Coronary artery (tissue), 2 donors: ENCODE data around the gene PCF11.

Source experiments
- DNase-seq: peaks from one replicate; pipeline ENCODE4 v3.0.0-alpha.2; 2017; ENCODE audit warnings: low spot score
- H3K27ac ChIP-seq, 2 donors: fragments of 200-600 bp; sonication (generic); one replicate each; pipeline ENCODE4 v1.5.1; 2016 to 2019
- H3K4me3 ChIP-seq: fragments of 200-600 bp; sonication (generic); 2 replicates; pipeline ENCODE4 v1.5.1; 2016; ENCODE audit warnings: mild to moderate bottlenecking, moderate library complexity
- TF ChIP-seq, protein P1 (sequence below): fragments of 200-600 bp; sonication (generic); IDR thresholded peaks from one replicate; pipeline ENCODE4 v1.5.1; 2019; ENCODE audit warnings: antibody characterized with exemption

PCF11 gene, protein sequence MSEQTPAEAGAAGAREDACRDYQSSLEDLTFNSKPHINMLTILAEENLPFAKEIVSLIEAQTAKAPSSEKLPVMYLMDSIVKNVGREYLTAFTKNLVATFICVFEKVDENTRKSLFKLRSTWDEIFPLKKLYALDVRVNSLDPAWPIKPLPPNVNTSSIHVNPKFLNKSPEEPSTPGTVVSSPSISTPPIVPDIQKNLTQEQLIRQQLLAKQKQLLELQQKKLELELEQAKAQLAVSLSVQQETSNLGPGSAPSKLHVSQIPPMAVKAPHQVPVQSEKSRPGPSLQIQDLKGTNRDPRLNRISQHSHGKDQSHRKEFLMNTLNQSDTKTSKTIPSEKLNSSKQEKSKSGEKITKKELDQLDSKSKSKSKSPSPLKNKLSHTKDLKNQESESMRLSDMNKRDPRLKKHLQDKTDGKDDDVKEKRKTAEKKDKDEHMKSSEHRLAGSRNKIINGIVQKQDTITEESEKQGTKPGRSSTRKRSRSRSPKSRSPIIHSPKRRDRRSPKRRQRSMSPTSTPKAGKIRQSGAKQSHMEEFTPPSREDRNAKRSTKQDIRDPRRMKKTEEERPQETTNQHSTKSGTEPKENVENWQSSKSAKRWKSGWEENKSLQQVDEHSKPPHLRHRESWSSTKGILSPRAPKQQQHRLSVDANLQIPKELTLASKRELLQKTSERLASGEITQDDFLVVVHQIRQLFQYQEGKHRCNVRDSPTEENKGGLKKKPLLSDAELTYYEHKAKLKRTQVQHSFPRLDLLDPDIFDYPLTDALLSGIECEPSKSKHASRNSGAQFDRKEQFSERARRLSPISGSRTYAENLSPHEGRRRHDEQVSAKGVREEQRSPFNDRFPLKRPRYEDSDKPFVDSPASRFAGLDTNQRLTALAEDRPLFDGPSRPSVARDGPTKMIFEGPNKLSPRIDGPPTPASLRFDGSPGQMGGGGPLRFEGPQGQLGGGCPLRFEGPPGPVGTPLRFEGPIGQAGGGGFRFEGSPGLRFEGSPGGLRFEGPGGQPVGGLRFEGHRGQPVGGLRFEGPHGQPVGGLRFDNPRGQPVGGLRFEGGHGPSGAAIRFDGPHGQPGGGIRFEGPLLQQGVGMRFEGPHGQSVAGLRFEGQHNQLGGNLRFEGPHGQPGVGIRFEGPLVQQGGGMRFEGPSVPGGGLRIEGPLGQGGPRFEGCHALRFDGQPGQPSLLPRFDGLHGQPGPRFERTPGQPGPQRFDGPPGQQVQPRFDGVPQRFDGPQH (N-terminal part only)

DNA sequence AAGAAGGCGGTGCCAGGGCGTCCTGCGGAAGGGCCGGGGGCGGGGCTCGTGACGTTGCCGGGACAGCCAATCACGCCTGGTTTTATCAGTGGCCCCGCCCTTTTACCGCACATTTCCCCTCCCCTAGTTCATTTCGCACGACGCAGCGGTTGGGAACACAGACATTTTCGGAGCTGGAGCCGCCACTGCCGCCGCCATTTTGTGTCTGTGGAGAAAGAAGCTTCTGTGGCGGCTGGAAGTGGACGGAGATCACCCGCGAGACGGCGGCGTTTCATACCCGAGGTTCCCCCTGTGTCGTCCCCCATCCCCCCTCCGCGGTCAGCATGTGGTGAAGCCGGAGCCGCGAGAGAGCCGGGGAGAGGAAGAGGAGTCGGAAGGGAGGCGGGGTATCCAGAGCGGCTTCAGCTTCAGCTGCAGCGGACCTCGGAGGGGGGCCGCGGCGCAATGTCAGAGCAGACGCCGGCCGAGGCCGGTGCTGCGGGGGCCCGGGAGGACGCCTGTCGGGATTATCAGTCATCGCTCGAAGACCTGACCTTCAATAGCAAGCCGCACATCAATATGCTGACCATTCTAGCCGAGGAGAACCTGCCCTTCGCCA is at the start of gene PCF11:
PCF11 (plus strand) TSS at position 136 of the 598 bp plus-strand sequence; CDS start at position 445, 309 bp downstream.
- peak within 1 kb of the TSS; percentile 97 for H3K4me3 ChIP-seq
- peak within 1 kb of the TSS; percentile 100 for H3K27ac ChIP-seq
- TF ChIP-seq, protein P1, sequence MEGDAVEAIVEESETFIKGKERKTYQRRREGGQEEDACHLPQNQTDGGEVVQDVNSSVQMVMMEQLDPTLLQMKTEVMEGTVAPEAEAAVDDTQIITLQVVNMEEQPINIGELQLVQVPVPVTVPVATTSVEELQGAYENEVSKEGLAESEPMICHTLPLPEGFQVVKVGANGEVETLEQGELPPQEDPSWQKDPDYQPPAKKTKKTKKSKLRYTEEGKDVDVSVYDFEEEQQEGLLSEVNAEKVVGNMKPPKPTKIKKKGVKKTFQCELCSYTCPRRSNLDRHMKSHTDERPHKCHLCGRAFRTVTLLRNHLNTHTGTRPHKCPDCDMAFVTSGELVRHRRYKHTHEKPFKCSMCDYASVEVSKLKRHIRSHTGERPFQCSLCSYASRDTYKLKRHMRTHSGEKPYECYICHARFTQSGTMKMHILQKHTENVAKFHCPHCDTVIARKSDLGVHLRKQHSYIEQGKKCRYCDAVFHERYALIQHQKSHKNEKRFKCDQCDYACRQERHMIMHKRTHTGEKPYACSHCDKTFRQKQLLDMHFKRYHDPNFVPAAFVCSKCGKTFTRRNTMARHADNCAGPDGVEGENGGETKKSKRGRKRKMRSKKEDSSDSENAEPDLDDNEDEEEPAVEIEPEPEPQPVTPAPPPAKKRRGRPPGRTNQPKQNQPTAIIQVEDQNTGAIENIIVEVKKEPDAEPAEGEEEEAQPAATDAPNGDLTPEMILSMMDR: no peak
- no peak for DNase-seq

DNA sequence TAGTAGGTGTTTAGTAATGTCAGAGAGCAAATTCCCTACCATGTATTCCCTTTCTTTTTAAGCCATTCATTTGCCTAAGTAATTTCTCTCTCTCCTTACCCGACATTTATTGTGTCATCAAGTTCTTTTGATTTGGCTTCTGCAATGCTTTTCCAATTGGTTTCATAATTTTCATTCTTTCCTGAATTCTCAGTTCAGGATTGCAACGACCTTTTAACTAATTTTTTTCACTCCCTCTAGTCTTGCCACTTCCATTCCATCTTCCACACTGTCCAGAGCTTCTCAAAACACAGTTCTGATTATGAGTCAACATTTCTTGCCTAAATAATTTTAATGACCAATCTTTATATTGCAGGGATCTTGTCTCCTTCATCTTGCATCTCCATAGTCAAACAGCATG is 44.0 kb upstream of the PCF11 start:
- TF ChIP-seq, protein P1: no peak
- no peak overlapping the region for H3K27ac ChIP-seq
- no peak for DNase-seq
- no peak overlapping the region for H3K4me3 ChIP-seq

DNA sequence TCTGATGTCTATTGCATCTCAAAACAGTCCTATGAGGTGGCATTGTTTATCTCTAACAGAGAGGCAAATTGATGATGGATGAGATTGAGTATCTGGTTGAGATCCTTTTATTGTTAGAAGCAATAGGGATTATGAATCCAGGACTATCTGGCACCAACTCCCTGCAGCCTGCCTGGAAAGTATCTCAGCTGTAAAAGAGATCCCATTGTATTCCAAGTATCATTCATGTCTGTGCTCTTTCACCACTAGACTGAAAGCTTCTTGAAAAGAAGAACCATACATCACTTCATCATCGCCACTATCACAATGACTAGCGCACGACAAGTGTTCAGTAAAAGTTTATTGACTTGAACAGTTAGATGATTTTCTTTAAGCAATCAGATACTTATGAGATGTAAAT is 41.9 kb upstream of the PCF11 start:
- TF ChIP-seq, protein P1: no peak
- Histone ChIP-seq H3K4me3 (no peak overlapping the region), H3K27ac (no peak overlapping the region)
- DNase-seq: no peak

DNA sequence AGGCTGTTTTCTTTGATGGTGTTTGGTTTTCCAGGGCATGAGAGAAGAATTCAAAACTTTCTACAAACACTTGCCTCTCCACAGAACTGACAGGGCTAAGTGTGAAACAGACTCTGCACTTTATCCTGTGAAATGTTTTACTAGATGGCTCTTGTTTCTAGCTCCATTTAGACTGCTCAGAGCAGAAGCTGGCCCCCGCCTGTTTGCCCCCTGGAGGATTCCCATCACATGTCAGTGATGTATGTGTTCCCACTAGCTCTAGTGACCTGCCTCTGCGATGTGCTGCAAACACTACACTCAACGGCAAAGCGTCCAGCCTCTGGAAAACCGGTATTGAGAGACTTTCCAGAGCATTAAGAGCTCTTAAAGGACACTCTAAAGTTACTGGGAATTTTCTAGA is 41.4 kb upstream of the PCF11 start:
- DNase-seq: no peak
- TF ChIP-seq, protein P1: no peak
- Histone ChIP-seq H3K4me3 (peak overlapping the region; percentile 39), H3K27ac (no peak overlapping the region)

DNA sequence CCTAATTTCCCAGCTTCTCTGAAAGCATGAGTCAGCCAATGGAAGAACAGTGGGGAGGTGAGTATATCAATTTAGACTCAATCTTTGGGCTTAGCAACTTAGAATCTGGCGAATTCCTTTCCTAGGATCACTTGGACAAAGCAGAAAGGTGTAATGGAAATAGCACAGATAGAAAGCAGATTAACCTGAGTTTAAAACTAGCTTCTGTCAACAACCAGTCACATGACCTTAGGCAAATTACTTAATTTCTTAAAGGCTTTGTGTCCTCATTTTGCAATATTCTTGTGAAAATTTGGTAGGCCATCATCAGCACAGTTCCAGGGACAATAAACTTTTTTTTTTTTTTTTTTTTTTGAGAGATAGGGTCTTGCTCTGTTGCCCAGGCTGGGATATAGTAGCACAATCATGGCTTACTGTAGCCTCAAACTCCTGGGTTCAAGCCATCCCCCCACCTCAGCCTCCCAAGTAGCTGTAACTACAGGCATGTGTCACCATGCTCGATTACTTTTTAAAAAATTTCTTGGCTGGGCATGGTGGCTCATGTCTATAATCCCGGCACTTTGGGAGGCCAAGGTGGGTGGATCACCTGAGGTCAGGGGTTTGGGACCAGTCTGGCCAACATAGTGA is 40.8 kb upstream of the PCF11 start:
- TF ChIP-seq, protein P1: no peak
- H3K27ac ChIP-seq: no peak overlapping the region
- peak overlapping the region; percentile 39 for H3K4me3 ChIP-seq

DNA sequence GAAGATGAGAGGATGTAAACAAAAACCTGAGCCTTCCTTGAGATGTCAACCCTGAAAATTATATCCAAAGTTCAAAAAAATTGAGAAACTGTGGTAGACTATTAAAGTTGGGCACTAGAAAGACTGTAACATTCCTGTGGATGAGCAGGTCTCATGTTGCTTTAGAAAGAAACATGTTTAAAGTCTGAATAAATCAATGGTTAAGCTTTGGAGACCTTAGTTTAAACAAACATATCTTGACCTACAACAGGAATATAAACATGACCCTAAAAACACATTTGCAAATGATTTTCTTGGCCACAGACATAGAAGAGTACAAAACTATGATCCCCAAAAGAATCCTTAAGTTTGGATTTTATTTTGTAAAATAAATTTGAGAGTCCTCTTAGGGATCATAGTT is 38.1 kb upstream of the PCF11 start:
- DNase-seq: no peak
- TF ChIP-seq, protein P1: no peak

More for the DNA sequence above, 40.8 kb upstream of the PCF11 start:
- no peak for DNase-seq

More for the DNA sequence above, 38.1 kb upstream of the PCF11 start:
- no peak overlapping the region for H3K27ac ChIP-seq
- no peak overlapping the region for H3K4me3 ChIP-seq
